GM21717 (cell line): ENCODE data around the gene DFFA.
"Not testable (repeated sequence)": the region's sequence is repeated elsewhere in the genome, so short reads cannot be mapped to it uniquely, and the experiment has no call there.

Experiments used
- ATAC-seq: cut with Tn5 transposase; IDR thresholded peaks from one replicate; pipeline ENCODE4 v1.9.1; 2021; ENCODE audit warnings: mild to moderate bottlenecking, moderate library complexity; ENCODE audit not compliant: unreplicated experiment

Gene DFFA

DNA sequence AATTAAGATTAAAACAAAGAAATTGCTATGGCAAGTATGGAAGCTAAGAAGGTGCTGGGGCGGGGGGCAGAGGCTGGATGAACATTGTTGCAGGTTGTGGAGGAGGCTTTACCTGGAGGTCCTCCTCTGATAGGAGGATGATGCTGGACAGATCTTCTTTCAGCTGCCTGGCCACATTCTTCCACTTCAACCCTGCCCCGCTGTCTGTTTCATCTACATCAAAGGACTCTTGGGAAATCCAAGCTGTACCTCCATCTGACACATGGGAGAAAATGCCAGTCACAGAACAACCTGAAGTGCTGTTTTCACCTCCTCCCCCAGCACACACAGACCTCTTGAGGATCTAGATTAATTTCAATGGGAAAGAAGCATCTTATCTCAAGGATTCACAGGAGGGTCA lies 5.3 kb downstream of the DFFA start:
- no peak for ATAC-seq

DNA sequence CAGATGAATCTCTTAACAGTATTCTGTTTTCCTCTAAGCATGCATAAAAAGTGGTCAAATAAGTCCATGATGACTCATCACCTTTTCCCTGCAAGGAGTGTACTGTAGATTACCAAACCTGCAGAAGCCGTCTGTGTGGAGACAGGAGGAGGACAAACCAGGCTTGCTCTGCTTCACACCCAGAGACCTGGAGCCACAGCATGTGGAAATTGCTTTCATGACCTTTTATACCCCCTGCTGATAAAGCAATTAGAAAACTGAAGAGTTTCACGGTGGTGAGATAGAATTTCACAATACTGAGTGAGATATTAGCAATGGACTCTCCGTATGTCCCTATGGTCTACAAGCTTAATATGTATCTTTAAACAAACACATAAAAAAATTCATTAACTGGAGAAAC lies 13.1 kb downstream of the DFFA start:
- ATAC-seq = no peak

DNA sequence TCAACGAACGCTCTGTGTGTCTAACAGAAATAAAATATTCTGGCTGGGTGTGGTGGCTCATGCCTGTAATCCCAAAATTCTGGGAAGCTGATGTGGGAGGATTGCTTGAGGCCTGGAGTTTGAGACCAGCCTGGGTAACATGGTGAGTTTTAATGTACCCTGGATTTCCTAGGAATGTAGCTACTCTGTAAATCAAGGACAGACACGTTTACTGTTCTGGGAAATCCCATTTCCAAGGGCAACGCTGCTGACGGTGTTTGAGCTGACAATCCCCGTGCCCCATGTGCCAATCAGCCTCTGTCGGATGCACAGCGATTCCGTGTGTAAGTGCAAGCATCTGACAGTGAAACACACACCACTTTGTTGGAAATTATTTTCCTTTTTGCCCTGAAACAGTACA lies 14.5 kb downstream of the DFFA start:
- no peak for ATAC-seq

DNA sequence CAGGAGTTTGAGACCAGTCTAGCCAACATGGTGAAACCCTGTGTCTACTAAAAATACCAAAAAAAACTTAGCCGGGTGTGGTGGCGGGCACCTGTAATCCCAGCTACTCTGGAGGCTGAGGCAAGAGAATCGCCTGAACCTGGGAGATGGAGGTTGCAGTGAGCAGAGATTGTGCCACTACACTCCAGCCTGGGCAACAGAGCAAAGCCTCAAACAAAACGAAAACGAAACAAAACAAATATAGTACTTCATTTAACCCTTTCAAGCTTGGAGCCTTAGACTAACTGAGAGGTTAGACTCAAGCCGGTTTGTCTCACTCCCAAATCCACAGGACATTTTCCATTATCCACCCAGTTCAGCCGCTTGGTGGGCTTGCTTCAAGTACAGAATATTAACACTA lies 14.9 kb downstream of the DFFA start:
- not testable (repeated sequence) for ATAC-seq

DNA sequence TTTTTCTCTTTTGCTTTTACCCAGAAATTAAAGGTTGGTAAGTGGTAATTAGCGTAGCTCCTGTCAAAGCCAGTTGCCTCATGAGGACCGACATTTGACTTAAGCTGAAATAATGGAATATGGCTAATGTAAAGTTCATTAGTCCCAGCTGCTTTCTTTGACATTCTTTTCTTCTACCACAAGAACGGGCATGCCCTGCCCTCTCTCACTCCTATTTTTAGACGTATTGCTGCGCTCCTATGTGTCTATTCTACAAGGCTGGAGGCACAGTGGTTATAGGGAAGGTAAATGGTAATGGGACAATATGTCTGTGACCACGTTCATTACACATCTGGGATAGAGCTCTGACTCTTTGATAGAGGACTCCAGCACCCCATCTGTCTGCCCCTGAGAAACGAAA lies 15.7 kb downstream of the DFFA start:
- no peak for ATAC-seq

DNA sequence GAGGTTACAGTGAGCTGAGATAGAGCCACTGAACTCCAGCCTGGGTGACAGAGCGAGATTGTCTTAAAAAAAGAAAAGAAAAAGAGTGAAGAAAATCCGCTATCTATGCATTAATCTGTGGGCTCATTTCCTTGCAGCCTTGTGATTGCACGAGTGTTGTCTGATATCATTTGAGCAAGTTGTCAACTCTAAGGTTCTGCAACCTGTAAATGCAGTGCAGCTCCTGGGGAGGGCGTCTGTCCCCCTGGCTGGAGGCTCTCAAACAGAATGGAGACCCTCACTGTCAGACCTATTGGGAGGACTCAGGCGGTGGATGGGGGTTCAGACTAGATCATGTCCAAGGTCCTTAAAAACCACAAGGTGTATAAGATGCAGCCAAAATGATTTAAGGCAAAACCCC lies 16.3 kb downstream of the DFFA start:
- ATAC-seq = no peak

DNA sequence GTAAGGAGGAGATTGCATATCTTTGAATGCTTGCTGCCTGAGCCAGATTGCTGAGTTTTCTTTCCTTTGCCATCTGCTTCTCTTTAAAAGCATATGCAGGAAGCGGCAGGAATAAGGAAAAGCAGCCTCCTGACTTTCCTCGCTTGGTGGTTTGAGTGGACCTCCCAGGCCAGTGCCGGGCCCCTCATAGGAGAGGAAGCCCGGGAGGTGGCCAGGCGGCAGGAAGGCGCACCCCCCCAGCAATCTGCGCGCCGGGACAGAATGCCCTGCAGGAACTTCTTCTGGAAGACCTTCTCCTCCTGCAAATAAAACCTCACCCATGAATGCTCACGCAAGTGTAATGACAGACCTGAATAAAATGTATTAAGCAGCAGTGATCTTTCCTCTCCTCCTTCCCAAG lies 21.0 kb downstream of the DFFA start:
- ATAC-seq = no peak

DNA sequence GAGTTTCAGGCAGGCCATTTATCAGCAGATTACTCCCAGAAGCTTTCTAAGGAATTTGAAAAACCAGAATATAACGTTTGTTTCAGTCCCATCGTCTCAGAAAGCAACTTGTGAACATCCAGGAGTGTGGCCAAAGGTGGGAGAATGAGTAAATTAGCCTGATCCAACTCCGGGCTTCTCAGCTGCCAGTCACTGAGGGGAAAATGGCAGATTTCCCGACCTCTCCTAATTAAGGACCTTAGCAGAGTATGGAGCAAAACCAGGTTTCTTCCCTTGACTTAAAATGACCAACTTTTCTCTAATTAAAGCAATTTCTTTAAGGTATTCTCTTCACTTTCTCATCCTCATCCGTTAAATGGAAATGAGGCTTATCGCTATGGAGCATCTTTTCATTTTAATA lies 21.5 kb downstream of the DFFA start:
- no peak for ATAC-seq

DNA sequence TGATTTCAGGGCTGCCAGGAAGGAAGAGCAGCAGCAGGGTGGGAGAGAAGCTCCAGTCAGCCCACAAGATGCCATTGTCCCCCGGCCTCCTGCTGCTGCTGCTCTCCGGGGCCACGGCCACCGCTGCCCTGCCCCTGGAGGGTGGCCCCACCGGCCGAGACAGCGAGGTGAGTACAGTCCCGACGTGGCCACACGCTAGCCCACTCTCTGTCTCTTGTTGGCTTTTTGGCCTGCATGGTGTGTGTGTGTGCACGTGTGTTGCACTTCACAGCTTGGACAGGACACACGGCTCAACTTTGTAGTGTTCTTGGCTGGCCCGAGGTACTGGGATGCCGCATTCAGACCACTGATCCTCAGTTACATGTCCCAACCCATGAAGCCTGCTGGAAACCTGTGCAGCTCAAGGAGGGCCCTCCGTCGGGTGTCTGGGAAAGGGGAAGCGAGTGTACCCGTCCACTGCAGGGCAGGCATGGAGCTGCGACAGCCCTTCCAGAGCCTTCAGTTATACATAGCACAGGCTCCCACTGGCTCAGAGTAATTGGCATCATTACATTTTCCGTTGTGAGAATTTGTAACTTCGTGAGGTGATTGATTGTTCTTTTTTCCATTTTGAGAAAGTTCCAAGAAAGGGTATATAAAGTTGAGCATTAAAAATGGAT lies 22.0 kb downstream of the DFFA start:
- no peak for ATAC-seq

DNA sequence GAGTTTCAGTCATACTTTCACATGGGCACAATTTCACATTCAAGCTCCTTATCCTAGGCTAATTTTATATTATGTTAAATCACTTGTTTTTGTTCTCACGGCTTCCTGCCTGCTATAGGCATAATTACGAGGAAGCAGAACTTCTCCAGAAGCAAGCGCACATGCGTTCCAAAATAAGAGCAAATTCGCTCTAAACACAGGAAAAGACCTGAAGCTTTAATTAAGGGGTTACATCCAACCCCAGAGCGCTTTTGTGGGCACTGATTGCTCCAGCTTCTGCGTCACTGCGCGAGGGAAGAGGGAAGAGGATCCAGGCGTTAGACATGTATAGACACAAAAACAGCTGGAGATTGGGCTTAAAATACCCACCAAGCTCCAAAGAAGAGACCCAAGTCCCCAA lies 22.6 kb downstream of the DFFA start, which contains the start of gene CORT:
TSS of gene CORT (plus strand) at position 281 of the 400 bp plus-strand sequence. CDS start 193 bp downstream, outside the sequence.
- no peak for ATAC-seq

DNA sequence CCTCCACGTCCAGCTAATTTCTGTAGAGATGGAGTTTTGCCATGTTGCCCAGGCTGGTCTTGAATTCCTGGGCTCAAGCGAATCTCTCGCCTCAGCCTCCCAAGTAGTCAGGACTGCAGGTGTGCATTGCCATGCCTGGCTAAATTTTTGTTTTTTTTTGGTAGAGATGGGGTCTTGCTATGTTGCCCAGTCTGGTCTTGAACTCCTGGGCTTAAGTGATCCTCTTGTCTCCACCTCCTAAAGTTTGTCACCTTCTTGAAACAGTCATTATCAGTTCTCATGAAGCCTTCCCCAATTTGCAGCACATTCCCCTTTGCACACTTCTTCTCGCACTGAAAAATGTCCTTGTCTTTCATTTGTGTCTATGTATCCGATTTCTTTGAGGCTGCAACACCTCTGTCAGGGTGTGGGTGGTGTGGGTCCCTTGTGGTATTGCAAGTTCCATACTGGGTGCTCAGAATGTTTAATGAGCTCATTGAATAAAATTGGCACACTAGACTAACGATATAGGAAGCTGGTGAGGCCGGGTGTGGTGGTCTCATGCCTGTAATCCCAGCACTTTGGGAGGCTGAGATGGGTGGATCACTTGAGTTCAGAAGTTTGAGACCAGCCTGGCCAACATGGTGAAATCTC lies 25.4 kb downstream of the DFFA start:
- ATAC-seq = no peak

DNA sequence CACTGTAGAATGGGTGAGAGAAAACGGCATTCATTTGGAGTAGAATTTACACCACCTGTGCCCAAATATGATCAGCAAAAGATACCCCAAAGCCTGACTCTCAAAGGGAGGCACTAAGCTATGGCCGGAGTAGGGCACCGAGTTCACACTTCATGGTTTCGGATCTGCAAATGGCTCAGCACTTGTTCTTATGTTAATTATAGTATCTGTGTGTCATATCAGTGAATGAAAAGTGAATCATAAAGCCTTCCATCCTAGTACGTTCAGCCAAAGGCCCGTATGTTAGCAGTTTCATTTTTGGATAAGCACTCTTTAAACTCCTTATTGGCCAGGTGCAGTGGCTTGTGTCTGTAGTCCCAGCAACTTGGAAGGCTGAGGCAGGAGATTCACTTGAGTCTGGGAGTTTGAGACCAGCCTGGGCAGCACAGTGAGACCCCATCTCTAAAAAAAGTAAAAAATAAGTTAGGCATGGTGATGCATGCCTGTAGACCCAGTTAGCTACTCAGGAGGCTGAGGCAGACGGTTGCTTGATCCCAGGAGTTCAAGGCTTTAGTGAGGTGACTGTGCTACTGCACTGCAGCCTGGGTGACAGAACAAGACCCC lies 27.4 kb downstream of the DFFA start:
- ATAC-seq = no peak

DNA sequence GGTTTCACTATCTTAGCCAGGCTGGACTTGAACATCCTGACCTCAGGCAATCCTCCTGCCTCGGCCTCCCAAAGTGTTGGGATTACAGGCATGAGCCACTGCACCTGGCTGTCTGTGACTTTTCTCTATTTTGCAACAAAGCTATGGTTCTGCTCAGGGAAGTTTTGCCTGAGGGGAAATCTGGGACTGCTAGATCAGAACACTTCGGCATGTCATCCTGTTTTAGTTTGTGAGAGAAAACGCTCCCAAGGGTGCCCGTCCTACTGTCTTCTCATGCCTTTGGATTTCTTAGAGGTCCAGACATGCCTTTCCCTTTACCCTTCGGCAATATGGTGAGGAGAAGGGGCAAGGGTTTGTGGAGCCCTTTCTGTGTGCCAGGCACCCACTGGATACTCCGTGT lies 28.1 kb downstream of the DFFA start:
- no peak for ATAC-seq

DNA sequence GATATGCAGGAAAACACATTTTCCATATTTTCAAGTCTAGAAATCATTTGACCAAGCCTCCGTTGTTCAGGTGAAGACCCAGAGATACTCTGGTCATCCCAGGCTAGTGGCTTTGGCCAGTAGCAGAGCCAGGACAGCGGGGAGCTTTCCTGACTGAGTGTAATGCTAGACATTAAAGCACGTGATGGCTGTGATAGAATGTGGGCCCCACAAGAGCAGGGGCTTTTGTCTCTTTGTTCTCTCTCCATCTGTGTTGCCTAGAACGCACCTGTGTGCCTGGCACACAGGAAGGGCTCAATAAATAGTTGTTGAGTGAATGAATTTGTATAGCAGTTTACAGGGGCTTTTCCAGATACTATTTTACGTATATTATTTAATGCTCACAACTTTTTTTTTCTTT lies 31.5 kb downstream of the DFFA start:
- no peak for ATAC-seq

DNA sequence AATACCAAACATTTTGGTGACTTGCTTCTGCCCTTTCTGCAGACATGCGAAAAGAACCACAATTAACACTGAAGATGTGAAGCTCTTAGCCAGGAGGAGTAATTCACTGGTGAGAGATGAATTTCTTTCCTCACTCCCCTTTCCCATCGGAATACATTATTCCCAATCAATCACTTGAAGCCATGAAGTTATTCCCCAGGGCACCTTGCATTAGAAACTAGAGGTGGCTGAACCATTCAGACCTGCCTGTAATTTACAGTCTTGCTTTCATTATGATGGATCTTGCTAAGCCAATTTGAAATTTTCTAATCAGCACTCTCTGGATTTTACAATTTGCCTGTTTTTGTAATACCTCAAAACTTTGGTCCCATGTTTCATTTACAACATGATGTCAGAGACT lies 32.0 kb downstream of the DFFA start:
- no peak for ATAC-seq

DNA sequence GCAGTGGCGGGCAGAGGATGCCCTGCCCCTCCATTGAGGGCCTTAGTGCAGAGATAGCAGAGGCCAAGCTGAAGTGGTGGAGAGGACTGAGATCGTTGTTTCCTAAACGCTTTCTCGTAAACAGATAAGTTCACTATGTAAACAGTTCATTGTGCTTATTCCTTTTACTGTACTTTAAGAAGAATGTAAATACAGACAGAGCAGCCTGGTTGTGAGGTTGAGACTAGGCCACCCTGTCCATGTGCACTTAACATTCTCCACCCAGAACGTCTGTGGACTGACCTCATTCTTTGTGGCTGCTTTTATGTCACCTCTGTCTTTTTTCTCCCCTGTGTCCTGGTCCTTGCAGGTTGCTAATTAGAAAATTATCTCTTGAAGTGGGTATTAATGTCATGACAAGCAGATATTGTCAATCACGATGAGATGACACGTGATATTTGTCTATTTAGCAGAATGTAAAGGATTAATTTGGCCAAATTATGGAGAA lies 33.6 kb downstream of the DFFA start:
- no peak for ATAC-seq

DNA sequence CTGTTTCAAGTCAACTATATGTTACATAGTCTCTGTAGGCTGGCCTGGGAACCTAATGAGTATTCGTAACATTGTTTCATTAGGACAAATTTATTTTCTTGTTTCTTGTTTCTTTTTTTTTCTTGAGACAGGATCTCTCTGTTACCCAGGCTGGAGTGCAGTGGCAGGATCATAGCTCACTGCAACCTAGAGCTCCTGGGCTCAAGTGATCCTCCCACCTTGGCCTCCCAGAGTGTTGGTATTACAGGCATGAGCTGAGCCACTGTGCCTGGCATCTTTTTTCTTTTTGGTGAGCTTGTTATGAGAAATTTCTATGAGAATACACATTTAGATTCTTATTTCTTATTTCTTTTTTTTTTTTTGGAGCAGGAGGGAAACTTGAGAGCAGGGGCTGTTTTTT lies 35.3 kb downstream of the DFFA start:
- ATAC-seq = no peak

DNA sequence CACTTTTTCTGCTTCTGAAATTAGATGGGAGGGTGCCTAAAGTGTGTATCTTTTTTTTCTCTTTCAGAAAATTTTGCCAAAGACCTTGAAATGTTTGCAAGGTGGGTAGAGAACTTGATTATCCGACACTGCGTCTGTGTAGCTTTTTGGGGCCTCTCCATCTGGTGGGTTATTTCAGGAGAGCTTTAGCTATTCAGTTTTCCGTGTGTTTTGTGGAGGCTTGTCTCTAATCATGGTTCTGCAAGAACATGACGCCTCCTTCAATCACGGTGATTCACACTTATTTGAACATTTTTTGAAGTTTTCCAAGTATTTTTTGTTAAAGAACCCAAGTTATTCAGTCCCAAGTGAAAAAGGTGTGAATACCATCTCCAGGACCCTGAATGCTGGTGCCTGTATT lies 37.7 kb downstream of the DFFA start:
- no peak for ATAC-seq

DNA sequence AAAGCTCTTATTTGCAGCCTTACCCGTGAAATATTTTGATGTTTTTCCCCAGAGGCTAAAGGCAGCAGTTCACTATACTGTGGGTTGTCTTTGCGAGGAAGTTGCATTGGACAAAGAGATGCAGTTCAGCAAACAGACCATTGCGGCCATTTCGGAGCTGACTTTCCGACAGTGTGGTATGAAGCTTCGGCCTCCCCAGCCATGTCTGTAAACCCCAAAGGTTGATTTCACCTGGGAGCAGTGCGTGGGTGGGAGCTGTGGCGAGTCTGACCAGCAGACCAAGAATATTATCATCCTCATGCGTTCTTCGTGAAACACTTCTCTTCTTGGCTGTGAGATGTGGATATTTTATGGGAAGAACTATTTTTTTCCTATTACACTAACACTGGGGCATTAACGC lies 38.5 kb downstream of the DFFA start:
- ATAC-seq = no peak

DNA sequence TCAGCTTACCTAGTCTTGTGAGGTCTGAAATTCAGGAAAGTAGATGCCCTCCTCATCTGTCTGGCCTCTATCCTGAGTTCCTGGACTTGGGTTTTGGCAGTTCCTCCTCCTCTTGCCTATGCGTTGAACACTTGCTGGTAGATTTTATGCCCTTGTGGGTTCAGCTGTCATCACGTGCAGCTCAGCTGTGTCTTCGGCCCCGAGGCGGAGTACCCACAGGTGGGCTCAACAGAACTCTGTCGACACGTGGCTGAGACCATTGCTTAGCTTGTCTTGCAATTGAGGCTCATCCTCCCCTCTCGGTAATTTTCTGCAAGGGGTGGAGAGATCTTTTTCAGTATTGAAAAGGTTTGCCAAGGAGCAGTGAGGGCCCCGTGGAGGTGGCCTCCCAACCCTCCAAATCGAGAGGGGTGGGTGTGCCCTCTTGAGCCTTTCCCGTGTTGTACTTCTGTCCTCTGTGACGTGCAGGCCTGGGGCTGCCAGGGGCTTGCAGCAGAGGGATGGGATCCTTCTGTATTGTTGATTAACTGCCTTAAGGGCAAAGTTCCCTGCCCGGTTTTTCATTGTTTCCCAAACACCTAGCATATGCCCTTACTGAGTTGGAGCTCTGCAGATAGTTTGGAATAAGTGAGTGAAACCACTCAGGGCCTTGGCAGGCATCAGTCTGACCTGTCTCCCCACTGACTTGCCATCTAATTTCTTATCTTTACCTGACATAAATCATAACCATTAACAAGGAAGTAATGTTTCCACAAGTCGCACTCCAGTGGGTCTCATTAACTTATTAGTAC lies 39.2 kb downstream of the DFFA start:
- no peak for ATAC-seq

DNA sequence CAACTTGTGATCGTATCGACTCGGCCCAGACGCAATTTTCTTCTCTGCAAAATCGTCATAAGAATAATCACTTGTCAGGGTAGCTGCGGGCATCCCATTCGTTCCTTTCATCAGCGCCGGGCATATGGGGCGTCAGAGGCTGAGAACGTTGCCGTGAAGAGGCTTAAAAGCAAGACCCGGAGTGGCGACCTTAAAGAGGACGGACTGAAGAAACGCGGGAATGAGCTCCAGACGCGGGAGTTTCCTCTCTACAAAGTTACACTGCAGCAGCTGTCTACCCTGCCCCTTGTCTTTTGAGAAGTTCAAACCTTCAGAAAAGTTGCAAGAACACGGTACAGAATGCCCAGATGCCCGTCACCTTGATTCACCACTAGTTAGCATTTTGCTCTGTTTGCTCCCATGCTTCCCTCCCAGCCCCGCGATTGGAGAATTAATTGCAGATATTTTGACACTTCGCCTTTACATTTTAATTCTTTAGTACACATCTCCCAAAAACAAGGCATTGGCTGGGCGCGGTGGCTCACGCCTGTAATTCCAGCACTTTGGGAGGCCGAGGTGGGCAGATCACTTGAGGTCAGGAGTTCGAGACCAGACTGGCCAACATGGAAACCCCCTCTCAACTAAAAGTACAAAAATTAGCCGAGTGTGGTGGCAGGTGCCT lies 41.1 kb downstream of the DFFA start:
- no peak for ATAC-seq
